ENCODE measurements around the gene CPA5.
A peak's percentile ranks its signal among the peaks of the same experiment; 100 is the strongest.
"Not testable (repeated sequence)": the region's sequence is repeated elsewhere in the genome, so short reads cannot be mapped to it uniquely, and the experiment has no call there.

CPA5 gene

GRCh38 chr7:130371046-130371445 is 26.4 kb downstream of the CPA5 start:
- H3K23ac ChIP-seq (ENCODE audit: low read length in 2 of 2) = peak overlapping the region in 1 of 2 experiments; percentile 2
- H2BK5ac ChIP-seq (ENCODE audit: low read depth, low read length, poor library complexity, severe bottlenecking) = peak overlapping the region; percentile 19
- H3K27ac ChIP-seq (ENCODE audit: low read length, poor library complexity, severe bottlenecking) = no peak overlapping the region
- H3K9ac ChIP-seq (ENCODE audit: low read length) = no peak overlapping the region
- H3K9me3 ChIP-seq (ENCODE audit: control insufficient read depth, low read length) = no peaks in the 10 kb centered on the region
- H4K91ac ChIP-seq (ENCODE audit: low read length) = peak overlapping the region; percentile 99
- DNase-seq = peak; percentile 56
- no peaks in the 10 kb centered on the region for H3K27me3 ChIP-seq (ENCODE audit: control insufficient read depth in 1 of 2, insufficient read depth in 1 of 2, low read length in 2 of 2)
- WGBS = 83% methylated on average over 3 of the region's 3 CpGs
- H2BK120ac ChIP-seq (ENCODE audit: low read depth, low read length) = peak overlapping the region; percentile 98
- no peaks in the 10 kb centered on the region for H3K36me3 ChIP-seq (ENCODE audit: control insufficient read depth in 1 of 2, insufficient read depth in 2 of 2, low read depth in 1 of 2, low read length in 2 of 2)
- H3K4ac ChIP-seq (ENCODE audit: low read depth in 1 of 2, low read length in 2 of 2) = peak overlapping the region; percentile 55 to 97
- H3K4me1 ChIP-seq (ENCODE audit: control insufficient read depth, insufficient read depth, low read depth, low read length) = peaks cover 53% of the 10 kb centered on the region
- H3K4me2 ChIP-seq (ENCODE audit: low read length, poor library complexity, severe bottlenecking) = no peak overlapping the region
- peak overlapping the region; percentile 98 for H2AK5ac ChIP-seq (ENCODE audit: low read length, severe bottlenecking)
- H4K8ac ChIP-seq (ENCODE audit: low read length) = peak overlapping the region; percentile 98
- peak overlapping the region; percentile 88 to 94 for H3K18ac ChIP-seq (ENCODE audit: low read depth in 1 of 2, low read length in 2 of 2)
- peak overlapping the region; percentile 99 to 100 for H2BK12ac ChIP-seq (ENCODE audit: low read length in 2 of 2)
- H2BK15ac ChIP-seq (ENCODE audit: low read depth, poor library complexity, severe bottlenecking) = peak overlapping the region; percentile 99
- no peak overlapping the region for H3K4me3 ChIP-seq (ENCODE audit: insufficient read depth in 1 of 2, low read depth in 1 of 2, low read length in 2 of 2)
- peak overlapping the region in 1 of 2 experiments; percentile 35 for H3K14ac ChIP-seq (ENCODE audit: low read length in 2 of 2)
- no peak overlapping the region for H2AFZ ChIP-seq (ENCODE audit: low read depth, low read length)
- H3K79me1 ChIP-seq (replicated peaks; ENCODE audit: low read length, poor library complexity, severe bottlenecking) = no peaks in the 10 kb centered on the region

DNA sequence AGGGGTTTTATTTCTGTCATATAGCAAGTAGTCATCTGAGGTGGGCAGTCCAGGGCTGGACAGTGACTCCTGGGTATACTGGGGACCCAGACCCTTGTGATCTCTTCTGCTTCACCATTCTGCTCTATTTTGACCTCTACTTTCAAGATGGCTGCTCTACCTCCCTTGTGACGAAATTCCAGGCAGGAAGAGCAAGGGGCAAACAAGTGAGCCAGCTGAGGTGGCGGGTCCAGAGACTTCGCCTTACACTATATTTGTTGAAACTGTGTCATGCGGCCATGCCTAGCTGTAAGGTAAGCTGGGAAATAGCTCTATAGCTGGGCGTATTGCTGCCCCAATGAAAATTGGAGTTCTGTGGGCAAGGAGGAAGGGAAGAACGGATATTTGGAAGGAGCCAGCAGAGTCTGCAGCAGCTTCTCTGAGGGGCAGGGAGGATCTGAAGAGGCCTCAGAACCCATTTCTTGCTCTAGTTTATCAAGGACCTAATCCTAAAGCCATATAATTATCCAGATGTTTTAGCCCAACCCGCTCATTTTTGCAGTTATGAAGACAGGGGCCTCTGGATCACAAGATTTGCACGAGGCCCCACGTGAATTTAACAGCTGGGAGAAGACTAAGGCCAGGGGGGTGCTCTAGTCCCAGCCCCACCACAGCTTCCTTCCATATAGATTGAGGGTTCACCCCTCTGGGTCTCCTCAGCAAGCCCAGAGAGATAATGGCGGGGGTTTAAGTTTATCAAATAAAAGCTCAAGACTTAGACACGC is 28.0 kb downstream of the CPA5 start:
- Histone ChIP-seq H4K91ac (ENCODE audit: low read length) (peak overlapping the region; percentile 98), H2BK120ac (ENCODE audit: low read depth, low read length) (peak overlapping the region; percentile 99), H2BK12ac (ENCODE audit: low read length in 2 of 2) (peak overlapping the region; percentile 99), H3K4me1 (ENCODE audit: control insufficient read depth, insufficient read depth, low read depth, low read length) (peaks cover 46% of the 10 kb centered on the region), H3K14ac (ENCODE audit: low read length in 2 of 2) (peak overlapping the region; percentile 6 to 90), H3K18ac (ENCODE audit: low read depth in 1 of 2, low read length in 2 of 2) (peak overlapping the region; percentile 98 to 99), H3K79me1 (replicated peaks; ENCODE audit: low read length, poor library complexity, severe bottlenecking) (no peaks in the 10 kb centered on the region), H3K4ac (ENCODE audit: low read depth in 1 of 2, low read length in 2 of 2) (peak overlapping the region; percentile 98 to 99), H2BK15ac (ENCODE audit: low read depth, poor library complexity, severe bottlenecking) (peak overlapping the region; percentile 96), H3K4me2 (ENCODE audit: low read length, poor library complexity, severe bottlenecking) (no peak overlapping the region), H3K27me3 (ENCODE audit: control insufficient read depth in 1 of 2, insufficient read depth in 1 of 2, low read length in 2 of 2) (no peaks in the 10 kb centered on the region), H3K9me3 (ENCODE audit: control insufficient read depth, low read length) (no peaks in the 10 kb centered on the region), H3K36me3 (ENCODE audit: control insufficient read depth in 1 of 2, insufficient read depth in 2 of 2, low read depth in 1 of 2, low read length in 2 of 2) (no peaks in the 10 kb centered on the region), H2AFZ (ENCODE audit: low read depth, low read length) (peak overlapping the region; percentile 37), H2AK5ac (ENCODE audit: low read length, severe bottlenecking) (peak overlapping the region; percentile 99), H3K23ac (ENCODE audit: low read length in 2 of 2) (peak overlapping the region in 1 of 2 experiments; percentile 66), H4K8ac (ENCODE audit: low read length) (peak overlapping the region; percentile 95), H2BK5ac (ENCODE audit: low read depth, low read length, poor library complexity, severe bottlenecking) (peak overlapping the region; percentile 99), H3K4me3 (ENCODE audit: insufficient read depth in 1 of 2, low read depth in 1 of 2, low read length in 2 of 2) (no peak overlapping the region), H3K27ac (ENCODE audit: low read length, poor library complexity, severe bottlenecking) (peak overlapping the region; percentile 100), H3K9ac (ENCODE audit: low read length) (peak overlapping the region; percentile 89)
- 55% methylated on average over 11 of the region's 11 CpGs for WGBS
- DNase-seq = no peak

- WGBS = 94% methylated on average over 6 of the region's 6 CpGs
- no peaks in the 10 kb centered on the region for H3K27me3 ChIP-seq (ENCODE audit: control insufficient read depth in 1 of 2, insufficient read depth in 1 of 2, low read length in 2 of 2)
Observed at GRCh38 chr7:130374507-130374906, 29.9 kb downstream of the CPA5 start.

GRCh38 chr7:130376461-130376860 is 31.8 kb downstream of the CPA5 start:
- not testable (repeated sequence) for H4K91ac ChIP-seq (ENCODE audit: low read length); DNase-seq; H3K4me3 ChIP-seq (ENCODE audit: insufficient read depth in 1 of 2, low read depth in 1 of 2, low read length in 2 of 2); H3K23ac ChIP-seq (ENCODE audit: low read length in 2 of 2); H3K4me2 ChIP-seq (ENCODE audit: low read length, poor library complexity, severe bottlenecking); H3K36me3 ChIP-seq (ENCODE audit: control insufficient read depth in 1 of 2, insufficient read depth in 2 of 2, low read depth in 1 of 2, low read length in 2 of 2); H3K9me3 ChIP-seq (ENCODE audit: control insufficient read depth, low read length); H2BK5ac ChIP-seq (ENCODE audit: low read depth, low read length, poor library complexity, severe bottlenecking); H3K79me1 ChIP-seq (replicated peaks; ENCODE audit: low read length, poor library complexity, severe bottlenecking); H2BK15ac ChIP-seq (ENCODE audit: low read depth, poor library complexity, severe bottlenecking); H4K8ac ChIP-seq (ENCODE audit: low read length); H3K14ac ChIP-seq (ENCODE audit: low read length in 2 of 2); H3K27ac ChIP-seq (ENCODE audit: low read length, poor library complexity, severe bottlenecking); H3K4ac ChIP-seq (ENCODE audit: low read depth in 1 of 2, low read length in 2 of 2); H2AFZ ChIP-seq (ENCODE audit: low read depth, low read length); H2BK120ac ChIP-seq (ENCODE audit: low read depth, low read length); H3K27me3 ChIP-seq (ENCODE audit: control insufficient read depth in 1 of 2, insufficient read depth in 1 of 2, low read length in 2 of 2); H3K9ac ChIP-seq (ENCODE audit: low read length)
- peak overlapping the region; percentile 17 to 51 for H2BK12ac ChIP-seq (ENCODE audit: low read length in 2 of 2)
- H3K4me1 ChIP-seq (ENCODE audit: control insufficient read depth, insufficient read depth, low read depth, low read length) = peaks cover 37% of the 10 kb centered on the region
- WGBS = 100% methylated on average over 1 of the region's 1 CpG
- peak overlapping the region; percentile 95 for H2AK5ac ChIP-seq (ENCODE audit: low read length, severe bottlenecking)
- H3K18ac ChIP-seq (ENCODE audit: low read depth in 1 of 2, low read length in 2 of 2) = peak overlapping the region in 1 of 2 experiments; percentile 38

More at GRCh38 chr7:130374507-130374906, 29.9 kb downstream of the CPA5 start:
- H3K4me3 ChIP-seq (ENCODE audit: insufficient read depth in 1 of 2, low read depth in 1 of 2, low read length in 2 of 2) = no peak overlapping the region
- H3K9ac ChIP-seq (ENCODE audit: low read length) = no peak overlapping the region
- peak overlapping the region; percentile 100 for H2BK12ac ChIP-seq (ENCODE audit: low read length in 2 of 2)
- H3K4me2 ChIP-seq (ENCODE audit: low read length, poor library complexity, severe bottlenecking) = no peak overlapping the region
- DNase-seq = no peak
- H3K4me1 ChIP-seq (ENCODE audit: control insufficient read depth, insufficient read depth, low read depth, low read length) = peaks cover 30% of the 10 kb centered on the region
- H2BK120ac ChIP-seq (ENCODE audit: low read depth, low read length) = peak overlapping the region; percentile 97
- H3K36me3 ChIP-seq (ENCODE audit: control insufficient read depth in 1 of 2, insufficient read depth in 2 of 2, low read depth in 1 of 2, low read length in 2 of 2) = no peaks in the 10 kb centered on the region
- peak overlapping the region; percentile 96 to 99 for H3K4ac ChIP-seq (ENCODE audit: low read depth in 1 of 2, low read length in 2 of 2)
- H4K91ac ChIP-seq (ENCODE audit: low read length) = peak overlapping the region; percentile 98
- peak overlapping the region; percentile 98 for H4K8ac ChIP-seq (ENCODE audit: low read length)
- H3K9me3 ChIP-seq (ENCODE audit: control insufficient read depth, low read length) = no peaks in the 10 kb centered on the region
- peak overlapping the region; percentile 100 for H2BK5ac ChIP-seq (ENCODE audit: low read depth, low read length, poor library complexity, severe bottlenecking)
- H2AK5ac ChIP-seq (ENCODE audit: low read length, severe bottlenecking) = peak overlapping the region; percentile 98
- no peak overlapping the region for H2AFZ ChIP-seq (ENCODE audit: low read depth, low read length)
- no peak overlapping the region for H3K23ac ChIP-seq (ENCODE audit: low read length in 2 of 2)
- H3K18ac ChIP-seq (ENCODE audit: low read depth in 1 of 2, low read length in 2 of 2) = peak overlapping the region; percentile 95 to 98
- H2BK15ac ChIP-seq (ENCODE audit: low read depth, poor library complexity, severe bottlenecking) = peak overlapping the region; percentile 82
- H3K14ac ChIP-seq (ENCODE audit: low read length in 2 of 2) = peak overlapping the region in 1 of 2 experiments; percentile 87
- H3K27ac ChIP-seq (ENCODE audit: low read length, poor library complexity, severe bottlenecking) = peak overlapping the region; percentile 100
- H3K79me1 ChIP-seq (replicated peaks; ENCODE audit: low read length, poor library complexity, severe bottlenecking) = no peaks in the 10 kb centered on the region
